Stimulated activated CD4-positive, alpha-beta T cell treated with anti-CD3 and anti-CD28 coated beads, Interleukin-1b, Interleukin-23, amount 100 ng/mL, for 1 hour (primary cell): Measurements from ENCODE around the gene TM9SF4.
"Not testable (repeated sequence)": the region's sequence is repeated elsewhere in the genome, so short reads cannot be mapped to it uniquely, and the experiment has no call there.

Experiments
- DNase-seq, 2 donors: peaks; one replicate each; pipeline ENCODE4 v3.0.0-alpha.2; 2020; ENCODE audit warnings: low read depth in 2 of 2

Gene TM9SF4

DNA sequence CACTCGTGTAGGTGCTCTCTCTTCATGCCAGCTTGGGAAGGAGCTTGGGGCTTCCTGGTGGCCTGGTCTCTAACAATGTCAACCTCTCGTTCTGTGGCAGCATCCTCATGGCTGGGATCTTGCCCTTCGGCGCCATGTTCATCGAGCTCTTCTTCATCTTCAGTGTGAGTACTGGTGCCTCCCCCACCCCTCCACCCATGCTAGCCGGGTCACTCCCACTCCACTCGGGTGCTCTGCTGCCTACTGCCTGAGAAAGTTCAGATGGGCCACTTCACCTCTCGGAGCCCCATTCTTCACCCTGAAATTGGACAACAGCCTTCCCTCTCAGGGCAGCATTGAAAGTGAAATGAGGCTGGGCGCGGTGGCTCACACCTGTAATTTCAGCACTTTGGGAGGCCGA, 48.8 kb downstream of the TM9SF4 start:
- DNase-seq: no peak

DNA sequence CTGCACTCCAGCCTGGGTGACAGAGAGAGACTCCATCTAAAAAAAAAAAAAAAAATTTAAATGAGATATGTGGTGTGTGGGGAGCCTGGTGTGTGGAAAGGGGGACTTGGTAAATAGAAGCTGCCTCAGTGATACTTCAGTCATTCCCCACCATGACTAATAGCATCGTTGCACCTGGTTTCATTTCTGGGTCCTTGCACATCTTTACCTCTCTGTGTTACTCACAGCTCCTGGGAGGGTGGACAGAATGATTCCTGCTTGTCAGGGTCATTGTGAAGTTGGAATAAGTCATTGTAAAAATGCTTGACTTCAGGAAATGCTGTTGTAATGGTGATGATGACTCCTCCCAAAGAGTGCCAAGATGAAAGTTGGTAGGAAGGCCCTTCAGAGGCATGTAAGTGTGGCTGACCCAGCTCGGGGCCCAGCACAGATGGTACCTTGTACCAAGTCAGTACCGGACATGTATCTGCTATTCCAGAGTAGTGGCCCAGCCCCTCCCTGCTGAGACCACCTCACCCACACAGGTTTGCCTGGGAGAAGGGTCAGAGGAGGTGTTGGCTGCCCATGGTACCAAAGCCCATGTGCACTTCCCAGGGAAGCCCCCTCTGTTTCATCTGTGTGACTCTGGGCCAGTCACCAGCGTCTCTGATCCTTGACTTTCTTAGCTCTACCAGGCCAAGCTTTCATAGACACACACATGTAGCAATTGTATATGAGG, 49.6 kb downstream of the TM9SF4 start:
- DNase-seq: no peak

DNA sequence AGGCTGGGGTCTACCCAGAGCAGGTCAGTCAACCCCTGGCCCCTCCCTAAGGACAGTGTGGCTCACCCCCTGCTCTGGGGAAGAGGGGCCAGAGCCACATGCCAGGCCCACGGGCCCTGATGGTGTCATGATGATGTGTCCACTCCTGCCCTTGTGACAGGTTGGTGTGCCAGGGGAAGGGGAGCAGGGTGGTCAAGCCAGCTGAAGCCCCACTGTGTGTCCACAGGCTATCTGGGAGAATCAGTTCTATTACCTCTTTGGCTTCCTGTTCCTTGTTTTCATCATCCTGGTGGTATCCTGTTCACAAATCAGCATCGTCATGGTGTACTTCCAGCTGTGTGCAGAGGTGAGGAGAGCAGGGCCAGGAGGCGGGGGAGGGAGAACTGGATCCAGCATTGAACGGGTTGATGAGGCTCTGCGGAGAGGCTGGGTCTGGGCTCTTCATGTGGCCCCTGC, 50.3 kb downstream of the TM9SF4 start:
- DNase-seq: no peak

GRCh38 chr20:32160341-32160740, 50.8 kb downstream of the TM9SF4 start:
- DNase-seq: no peak

- no peak for DNase-seq
Observed at GRCh38 chr20:32162351-32162750, 52.8 kb downstream of the TM9SF4 start.

GRCh38 chr20:32163951-32164350, 54.4 kb downstream of the TM9SF4 start:
- no peak for DNase-seq

DNA sequence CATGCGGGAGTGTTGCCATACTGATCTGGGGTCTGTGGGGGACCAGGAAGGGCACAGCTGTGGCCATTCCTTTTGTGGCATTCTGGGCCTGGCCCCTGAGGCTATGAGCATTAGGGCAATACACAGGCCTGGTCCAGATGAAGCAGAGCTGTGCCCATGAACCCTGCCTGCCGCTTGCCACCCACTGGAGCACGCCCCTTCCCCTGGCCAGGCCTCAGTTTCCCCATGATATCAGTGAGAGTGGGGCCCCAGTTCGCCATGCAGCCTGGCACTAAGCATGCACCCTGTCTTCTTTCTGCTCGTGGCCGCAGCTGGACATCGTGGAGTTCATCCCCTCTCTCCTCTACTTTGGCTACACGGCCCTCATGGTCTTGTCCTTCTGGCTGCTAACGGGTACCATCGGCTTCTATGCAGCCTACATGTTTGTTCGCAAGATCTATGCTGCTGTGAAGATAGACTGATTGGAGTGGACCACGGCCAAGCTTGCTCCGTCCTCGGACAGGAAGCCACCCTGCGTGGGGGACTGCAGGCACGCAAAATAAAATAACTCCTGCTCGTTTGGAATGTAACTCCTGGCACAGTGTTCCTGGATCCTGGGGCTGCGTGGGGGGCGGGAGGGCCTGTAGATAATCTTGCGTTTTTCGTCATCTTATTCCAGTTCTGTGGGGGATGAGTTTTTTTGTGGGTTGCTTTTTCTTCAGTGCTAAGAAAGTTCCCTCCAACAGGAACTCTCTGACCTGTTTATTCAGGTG, 55.6 kb downstream of the TM9SF4 start:
- DNase-seq: no peak

- DNase-seq: no peak
Observed at GRCh38 chr20:32165836-32166545, 56.5 kb downstream of the TM9SF4 start.

- no peak for DNase-seq
Observed at GRCh38 chr20:32167552-32167951, 58.0 kb downstream of the TM9SF4 start.

- DNase-seq: no peak
Observed at GRCh38 chr20:32168184-32168910, 58.8 kb downstream of the TM9SF4 start.

DNA sequence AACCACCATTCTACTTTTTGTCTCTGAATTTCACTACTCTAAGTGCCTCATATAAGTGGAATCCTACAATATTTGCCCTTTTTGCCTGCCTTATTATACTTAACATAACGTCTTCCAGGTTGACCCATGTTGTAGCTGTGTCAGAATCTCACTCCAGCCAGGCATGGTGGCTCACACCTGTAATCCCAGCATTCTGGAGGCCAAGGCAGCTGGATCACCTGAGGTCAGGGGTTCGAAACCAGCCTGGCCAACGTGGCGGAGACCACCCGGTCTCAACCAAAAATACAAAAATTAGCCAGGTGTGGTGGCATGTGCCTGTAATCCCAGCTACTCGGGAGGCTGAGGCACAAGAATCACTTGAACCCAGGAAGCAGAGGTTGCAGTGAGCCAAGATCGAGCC, 68.2 kb downstream of the TM9SF4 start:
- not testable (repeated sequence) for DNase-seq

- DNase-seq: no peak
Observed at GRCh38 chr20:32179515-32179914, 70.0 kb downstream of the TM9SF4 start.

GRCh38 chr20:32179934-32180333, 70.4 kb downstream of the TM9SF4 start:
- DNase-seq: no peak

GRCh38 chr20:32181606-32182005, 72.1 kb downstream of the TM9SF4 start:
- no peak for DNase-seq

DNA sequence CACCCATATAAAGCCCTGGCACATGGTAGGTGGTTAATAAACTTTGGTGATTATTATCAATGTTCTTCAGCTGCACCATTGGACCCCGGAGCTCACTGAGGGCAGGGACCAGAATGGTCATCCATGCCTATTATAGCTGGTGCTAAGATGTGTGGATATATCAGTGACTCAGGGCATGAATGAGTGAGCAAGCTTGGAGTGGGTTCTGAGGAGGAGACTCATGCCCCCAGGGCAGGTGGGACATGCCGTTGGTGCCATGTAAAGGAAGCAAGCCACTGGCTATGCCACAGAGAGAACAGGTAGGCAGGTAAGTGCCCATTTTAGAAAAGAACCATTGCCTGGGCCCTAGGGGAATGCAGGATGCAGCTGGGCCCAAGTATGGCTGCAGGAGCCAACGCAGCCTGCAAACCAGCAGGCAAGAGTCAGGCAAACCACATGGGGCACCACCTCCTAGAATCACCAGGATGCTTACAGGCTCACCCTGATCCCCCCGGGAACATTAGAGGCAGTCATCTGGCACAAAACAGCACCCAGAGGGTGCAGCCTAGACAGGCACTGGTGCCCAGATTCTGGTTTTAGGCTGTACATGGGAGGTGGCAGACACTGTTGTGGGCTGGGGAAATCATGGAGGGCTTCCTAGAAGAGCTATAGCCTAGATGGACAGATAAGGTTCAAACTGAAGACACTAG, 74.6 kb downstream of the TM9SF4 start:
- DNase-seq: no peak

DNA sequence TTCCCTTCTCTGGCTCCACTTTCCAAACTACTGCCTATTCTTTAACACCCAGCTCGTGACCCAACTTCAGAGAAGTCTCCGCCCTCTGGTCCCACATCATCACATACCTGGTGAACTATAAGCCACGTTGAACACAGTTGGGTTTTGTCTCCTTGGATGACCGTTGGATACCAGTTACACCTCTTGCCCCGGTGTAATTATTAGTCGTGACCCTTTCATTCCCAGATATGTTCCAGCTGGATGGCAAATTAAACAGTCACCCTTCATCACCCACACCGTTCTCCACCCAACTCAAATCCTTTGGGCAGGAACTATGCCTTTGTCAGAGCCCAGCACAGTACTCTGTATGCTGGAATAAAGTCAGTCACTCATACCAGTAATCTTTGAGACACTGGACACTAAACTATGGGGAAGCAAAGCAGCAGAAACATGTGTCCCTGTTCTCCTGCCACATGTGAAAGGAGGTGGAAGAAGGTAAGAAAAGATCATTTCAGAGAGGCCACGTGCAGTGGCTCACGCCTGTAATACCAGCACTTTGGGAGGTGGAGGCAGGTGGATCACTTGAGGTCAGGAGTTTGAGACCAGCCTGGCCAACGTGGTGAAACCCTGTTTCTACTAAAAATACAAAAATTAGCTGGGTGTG, 75.6 kb downstream of the TM9SF4 start:
- no peak for DNase-seq

DNA sequence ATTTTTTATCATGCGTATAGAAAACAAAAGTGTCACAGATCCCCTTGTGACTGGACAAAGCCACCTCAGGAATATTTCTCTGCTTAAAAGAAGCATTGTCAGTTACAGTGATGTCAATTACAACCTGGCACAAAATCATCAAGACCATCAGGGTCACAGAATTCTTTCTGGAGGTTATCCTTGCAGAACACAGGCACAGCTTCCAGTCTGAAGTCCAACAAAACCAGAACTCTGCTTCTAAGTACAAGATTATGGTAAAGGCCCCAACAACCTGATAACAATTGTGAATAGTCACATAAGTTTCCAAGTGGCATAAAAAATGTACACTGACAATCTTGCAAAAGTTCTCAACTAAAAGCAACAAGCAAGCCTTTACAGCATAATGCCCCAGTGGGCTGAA, 77.0 kb downstream of the TM9SF4 start:
- DNase-seq: no peak

GRCh38 chr20:32188376-32189122, 79.0 kb downstream of the TM9SF4 start:
- no peak for DNase-seq

- no peak for DNase-seq
Observed at GRCh38 chr20:32189123-32189410, 79.6 kb downstream of the TM9SF4 start.
